ENCODE measurements around the gene SEMG1.

- TF ChIP-seq CTCF (conservative IDR thresholded peaks at IDR 0.05; ENCODE audit: low read length): no peak
- TF ChIP-seq EZH2phosphoT487 (IDR thresholded peaks at IDR 0.05; ENCODE audit: borderline replicate concordance): no peak
Measured at GRCh38 chr20:45179166-45179565, 27.7 kb upstream of the SEMG1 start.
